HCT116 (cell line): Measurements from ENCODE around the gene FAF2. TPM values are rescaled to one million over a fixed set of nuclear protein-coding genes. Genes with fewer than 3 reads are reported as not detected.
A peak's percentile ranks its signal among the peaks of the same experiment; 100 is the strongest.

Source experiments
- ATAC-seq: fragments of 200-7000 bp; cut with Tn5 transposase; 2 replicates; pipeline ENCODE4 v1.9.1; 2020; ENCODE audit warnings: mild to moderate bottlenecking, moderate library complexity
- BruUV-seq: library from RNA; stranded (reverse); fragments of 400-500 nt; replicated peaks from 2 replicates; lab custom pipeline; 2021; lab: Mats Ljungman, UMichigan
- CTCF ChIA-PET: fragments of 300-600 bp; sonication (Branson Sonifier 250); formaldehyde crosslinking; loops from one replicate; lab custom pipeline; 2021; ENCODE audit warnings: antibody characterized with exemption; lab: Charles Lee
- POLR2A ChIA-PET: fragments of 300-600, 350-600 bp; sonication (Branson Sonifier 250); formaldehyde crosslinking; loops from one replicate; lab custom pipeline; 2021; ENCODE audit warnings: antibody characterized with exemption; lab: Charles Lee
- RAD21 ChIA-PET, 2 experiments: fragments of 300-600 bp; sonication (Branson Sonifier 250); formaldehyde crosslinking; loops; one replicate each; lab custom pipeline; 2023; ENCODE audit warnings: low total read pairs in 2 of 2; ENCODE audit not compliant: uncharacterized antibody in 2 of 2, unreplicated experiment in 2 of 2, low non-redundant PET in 1 of 2; lab: Charles Lee
- DNase-seq: peaks from one replicate; pipeline ENCODE4 v3.0.0-alpha.2; 2010; ENCODE audit warnings: low read depth, low spot score
- H2AFZ ChIP-seq: fragments of 200-600 bp; shearing (Covaris generic), sonication (generic); 2 replicates; pipeline ENCODE4 v1.6.1; 2017; ENCODE audit warnings: low read depth, mixed run types, mixed read lengths, antibody characterized with exemption, low read length; ENCODE audit not compliant: poor library complexity, severe bottlenecking
- H3K27ac ChIP-seq: 2 replicates; pipeline ENCODE4 v1.5.1; 2012; ENCODE audit warnings: low read depth, low read length
- H3K27me3 ChIP-seq: fragments of 200-600 bp; sonication (generic); 2 replicates; pipeline ENCODE4 v1.6.1; 2016; ENCODE audit warnings: mixed run types, low read length, mixed read lengths; ENCODE audit not compliant: insufficient read depth
- H3K36me3 ChIP-seq, 2 experiments: fragments of 200-500 bp in 1 of 2; fragments of 200-600 bp in 1 of 2; sonication (Bioruptor generic) in 1 of 2; sonication (generic) in 1 of 2; 2 replicates each; pipeline versions ENCODE4 v1.5.1 to v1.6.1; 2014 to 2016; ENCODE audit warnings: low read length in 2 of 2, inconsistent platforms in 1 of 2, mixed read lengths in 1 of 2, mixed run types in 1 of 2; ENCODE audit not compliant: insufficient read depth in 2 of 2, control insufficient read depth in 1 of 2
- H3K4me1 ChIP-seq, 2 experiments: fragments of 200-600 bp in 1 of 2; sonication (generic) in 1 of 2; 2 replicates each; pipeline versions ENCODE4 v1.5.1 to v1.6.1; 2012 to 2017; ENCODE audit warnings: low read length in 2 of 2, inconsistent platforms in 1 of 2, mild to moderate bottlenecking in 1 of 2, mixed read lengths in 1 of 2, mixed run types in 1 of 2, moderate library complexity in 1 of 2; ENCODE audit not compliant: insufficient read depth in 2 of 2, control insufficient read depth in 1 of 2
- H3K4me2 ChIP-seq: fragments of 200-600 bp; sonication (generic); 2 replicates; pipeline ENCODE4 v1.6.1; 2017; ENCODE audit warnings: mixed run types, low read length, mixed read lengths
- H3K4me3 ChIP-seq, 2 experiments: fragments of 200-600 bp in 1 of 2; sonication (generic) in 1 of 2; replicated peaks in 1 of 2; 2 replicates each; pipeline ENCODE4 v1.5.1; 2011 to 2016; ENCODE audit warnings: low read length in 2 of 2, control low read depth in 1 of 2, low read depth in 1 of 2, mild to moderate bottlenecking in 1 of 2, mixed read lengths in 1 of 2, mixed run types in 1 of 2
- H3K79me2 ChIP-seq: fragments of 200-600 bp; sonication (generic); 2 replicates; pipeline ENCODE4 v1.6.1; 2017; ENCODE audit warnings: mild to moderate bottlenecking, mixed run types, low read length, moderate library complexity, mixed read lengths; ENCODE audit not compliant: insufficient read depth
- H3K9ac ChIP-seq: fragments of 200-600 bp; sonication (generic); 2 replicates; pipeline ENCODE4 v1.6.1; 2016; ENCODE audit warnings: low read length, mixed read lengths
- H3K9me2 ChIP-seq: fragments of 200-600 bp; sonication (generic), shearing (Covaris generic); 2 replicates; pipeline ENCODE4 v1.6.1; 2017; ENCODE audit warnings: mixed run types, mild to moderate bottlenecking, moderate library complexity; ENCODE audit not compliant: insufficient read depth
- H3K9me3 ChIP-seq, 2 experiments: fragments of 200-500 bp in 1 of 2; fragments of 200-600 bp in 1 of 2; sonication (Bioruptor generic) in 1 of 2; sonication (generic) in 1 of 2; 2 replicates each; pipeline ENCODE4 v1.6.1; 2014 to 2017; ENCODE audit warnings: low read length in 2 of 2, mixed read lengths in 2 of 2, inconsistent platforms in 1 of 2, low read depth in 1 of 2, mild to moderate bottlenecking in 1 of 2, mixed run types in 1 of 2, moderate library complexity in 1 of 2; ENCODE audit not compliant: control insufficient read depth in 1 of 2, insufficient read depth in 1 of 2
- H4K20me1 ChIP-seq: fragments of 200-600 bp; sonication (generic), shearing (Covaris generic); 2 replicates; pipeline ENCODE4 v1.6.1; 2017; ENCODE audit warnings: mixed run types, mild to moderate bottlenecking, moderate library complexity; ENCODE audit not compliant: insufficient read depth
- SIN3A ChIP-seq: IDR thresholded peaks from 2 replicates; pipeline ENCODE4 v1.6.1; 2012; ENCODE audit warnings: low read depth
- intact Hi-C: fragments of 100-400 bp; cut with micrococcal nuclease; formaldehyde crosslinking; loops from 2 replicates; pipeline ENCODE4 v1.10.0; 2022
- total RNA-seq: library from RNA; stranded (reverse); gene quantifications from one replicate; pipeline ENCODE4 v1.2.1, GENCODE V29; 2021; ENCODE audit not compliant: unreplicated experiment
- TF ChIP-seq, protein P1 (sequence below): IDR thresholded peaks from 2 replicates; pipeline ENCODE4 v1.6.1; 2012; ENCODE audit warnings: low read depth

The FAF2 gene
- total RNA-seq, 1 experiment from 2014 or later: 51.9 TPM

DNA sequence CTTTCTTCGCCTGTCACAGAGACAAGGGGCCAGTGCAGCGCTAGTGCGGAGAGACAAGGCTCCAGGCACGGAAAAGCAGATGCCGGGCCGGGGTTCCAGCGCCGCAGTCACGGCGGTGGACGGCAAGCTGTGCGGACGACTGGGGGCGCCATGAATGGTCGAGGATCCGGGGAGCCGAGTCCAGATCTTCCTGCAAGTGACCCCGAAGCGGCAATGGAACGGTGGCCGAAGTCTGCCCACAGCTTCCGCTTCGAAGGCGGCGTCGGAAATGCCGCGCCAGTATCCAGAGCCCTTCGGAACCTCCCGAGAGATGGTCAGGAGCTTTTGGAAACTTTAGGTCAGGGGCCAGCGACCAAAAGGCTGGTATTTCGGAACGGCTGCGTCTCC is 601 bp upstream of the FAF2 start (continued):
- TF ChIP-seq, protein P1, sequence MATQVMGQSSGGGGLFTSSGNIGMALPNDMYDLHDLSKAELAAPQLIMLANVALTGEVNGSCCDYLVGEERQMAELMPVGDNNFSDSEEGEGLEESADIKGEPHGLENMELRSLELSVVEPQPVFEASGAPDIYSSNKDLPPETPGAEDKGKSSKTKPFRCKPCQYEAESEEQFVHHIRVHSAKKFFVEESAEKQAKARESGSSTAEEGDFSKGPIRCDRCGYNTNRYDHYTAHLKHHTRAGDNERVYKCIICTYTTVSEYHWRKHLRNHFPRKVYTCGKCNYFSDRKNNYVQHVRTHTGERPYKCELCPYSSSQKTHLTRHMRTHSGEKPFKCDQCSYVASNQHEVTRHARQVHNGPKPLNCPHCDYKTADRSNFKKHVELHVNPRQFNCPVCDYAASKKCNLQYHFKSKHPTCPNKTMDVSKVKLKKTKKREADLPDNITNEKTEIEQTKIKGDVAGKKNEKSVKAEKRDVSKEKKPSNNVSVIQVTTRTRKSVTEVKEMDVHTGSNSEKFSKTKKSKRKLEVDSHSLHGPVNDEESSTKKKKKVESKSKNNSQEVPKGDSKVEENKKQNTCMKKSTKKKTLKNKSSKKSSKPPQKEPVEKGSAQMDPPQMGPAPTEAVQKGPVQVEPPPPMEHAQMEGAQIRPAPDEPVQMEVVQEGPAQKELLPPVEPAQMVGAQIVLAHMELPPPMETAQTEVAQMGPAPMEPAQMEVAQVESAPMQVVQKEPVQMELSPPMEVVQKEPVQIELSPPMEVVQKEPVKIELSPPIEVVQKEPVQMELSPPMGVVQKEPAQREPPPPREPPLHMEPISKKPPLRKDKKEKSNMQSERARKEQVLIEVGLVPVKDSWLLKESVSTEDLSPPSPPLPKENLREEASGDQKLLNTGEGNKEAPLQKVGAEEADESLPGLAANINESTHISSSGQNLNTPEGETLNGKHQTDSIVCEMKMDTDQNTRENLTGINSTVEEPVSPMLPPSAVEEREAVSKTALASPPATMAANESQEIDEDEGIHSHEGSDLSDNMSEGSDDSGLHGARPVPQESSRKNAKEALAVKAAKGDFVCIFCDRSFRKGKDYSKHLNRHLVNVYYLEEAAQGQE: no peak

DNA sequence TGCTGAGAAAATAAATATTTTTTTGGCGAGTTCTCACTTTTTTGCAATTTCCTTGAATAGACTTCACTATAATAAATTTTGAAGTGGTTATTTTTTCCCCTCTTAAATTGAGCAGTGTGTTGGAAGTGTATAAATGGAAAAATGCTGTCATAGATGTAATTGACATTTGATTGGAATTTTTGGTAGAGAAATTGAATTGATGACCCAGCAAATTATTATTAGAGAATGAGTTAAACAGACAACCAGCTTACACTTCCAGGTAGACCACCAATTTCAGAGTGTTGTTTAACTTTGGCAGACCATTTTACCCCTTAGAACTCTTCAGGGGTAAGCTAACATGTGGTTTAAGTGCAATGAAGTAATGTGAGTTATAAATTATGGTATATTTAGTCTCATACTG is 1.9 kb downstream of the FAF2 start:
- H2AFZ ChIP-seq: no peak overlapping the region
- no peaks in the 10 kb centered on the region for H3K9me2 ChIP-seq
- peak overlapping the region; percentile 93; the same call in 1 of the 2 replicates for H3K4me2 ChIP-seq
- H3K79me2 ChIP-seq: peaks cover 67% of the 10 kb centered on the region
- no peaks in the 10 kb centered on the region for H3K27me3 ChIP-seq
- no peaks in the 10 kb centered on the region for H3K9me3 ChIP-seq
- peaks cover 9 to 14% of the 10 kb centered on the region in 2 experiments for H3K36me3 ChIP-seq
- intact Hi-C loops: no loop called here
- BruUV-seq: no TSS peak
- ATAC-seq: no peak
- no peak overlapping the region for H3K4me3 ChIP-seq
- no peak for TF ChIP-seq SIN3A
- TF ChIP-seq, all 23 proteins: peak for 0
- peaks cover 4 to 21% of the 10 kb centered on the region in 2 experiments; a peak in 3 of 4 replicates for H3K4me1 ChIP-seq
- H3K9ac ChIP-seq: no peak overlapping the region
- no peak for DNase-seq
- ChIA-PET POLR2A (no interaction called here), CTCF (no interaction called here), RAD21 (no interaction called here)
- H3K27ac ChIP-seq: no peak overlapping the region
- no peaks in the 10 kb centered on the region for H4K20me1 ChIP-seq
